Measurements from ENCODE around the gene RASA3.

GRCh38 chr13:113972451-113973217 lies 159.8 kb downstream of the RASA3 start:
- TF ChIP-seq CTCF (IDR thresholded peaks at IDR 0.05) (no peak), POLR2A (IDR thresholded peaks at IDR 0.05) (no peak)
